ENCODE results near the gene SMARCB1. TPM values are rescaled to one million over a fixed set of nuclear protein-coding genes. Genes with fewer than 3 reads are reported as not detected.

The SMARCB1 gene
- total and polyA plus RNA-seq, 2 of the 4 experiments (the other 2 are of a cell fraction) = 110 to 159 TPM

DNA sequence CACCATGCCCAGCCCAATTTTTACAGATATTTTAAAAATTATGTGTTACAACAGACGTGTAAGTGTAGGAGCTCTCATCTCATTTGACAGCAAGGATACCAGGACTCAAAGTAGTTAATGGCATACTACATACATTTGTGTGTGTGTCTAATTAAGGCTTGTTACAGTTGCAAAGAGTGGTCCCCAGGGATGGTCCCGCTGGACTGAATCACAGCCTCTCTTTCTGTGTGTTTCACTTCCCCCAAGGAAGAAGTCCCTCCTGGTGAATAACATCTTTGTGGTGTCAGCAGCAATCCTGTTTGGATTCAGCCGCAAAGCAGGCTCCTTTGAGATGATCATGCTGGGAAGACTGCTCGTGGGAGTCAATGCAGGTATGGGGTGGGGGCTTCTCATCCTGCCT, 88.1 kb downstream of the SMARCB1 start:
- peaks cover 8% of the 10 kb centered on the region; the same call in 1 of the 2 replicates for H3K9me1 ChIP-seq (ENCODE audit: insufficient read depth, low read length)
- dilution Hi-C loops (cut with HindIII; ENCODE audit: low sequenced_read_pairs, unreplicated experiment) (no loop called here), intact Hi-C loops (cut with micrococcal nuclease) (no loop called here), in situ Hi-C loops (cut with MboI; ENCODE audit: low sequenced_read_pairs) (loop anchor here (5.0 kb wide), 1 partner anchor 62 kb away; no protein-coding TSS in a partner anchor)
- H4K8ac ChIP-seq (ENCODE audit: low read depth in 2 of 2, low read length in 2 of 2) = no peak overlapping the region
- peak overlapping the region; percentile 77 for H2AK9ac ChIP-seq (replicated peaks; ENCODE audit: low read depth, low read length, poor library complexity)
- H3K79me1 ChIP-seq (ENCODE audit: low read depth in 1 of 2, low read length in 2 of 2) = no peaks in the 10 kb centered on the region
- H3K27me3 ChIP-seq (ENCODE audit: control insufficient read depth, insufficient read depth, low read length) = no peaks in the 10 kb centered on the region
- H3K9me3 ChIP-seq (ENCODE audit: control insufficient read depth, insufficient read depth, low read length) = no peaks in the 10 kb centered on the region
- no TSS peak for BruUV-seq (replicated peaks)
- no peak overlapping the region for H4K5ac ChIP-seq (ENCODE audit: low read depth, low read length)
- no peak overlapping the region for H3K18ac ChIP-seq (ENCODE audit: low read depth, low read length)
- H2BK120ac ChIP-seq (ENCODE audit: low read depth, low read length) = no peak overlapping the region
- peaks cover 2% of the 10 kb centered on the region for H3K36me3 ChIP-seq (ENCODE audit: control insufficient read depth, insufficient read depth, low read length)
- H3K14ac ChIP-seq (replicated peaks; ENCODE audit: low read depth, low read length) = no peak overlapping the region
- H2BK20ac ChIP-seq (ENCODE audit: low read depth, low read length) = no peak overlapping the region
- 83% methylated on average over 1 of the region's 4 CpGs; no CpG with 5 or more reads in 1 of the 2 experiments for WGBS, 2 experiments (ENCODE audit: extremely low coverage in 2 of 2, insufficient read length in 1 of 2)
- no peak overlapping the region for H3K27ac ChIP-seq (ENCODE audit: insufficient read depth, low read length)
- H2AK5ac ChIP-seq (ENCODE audit: low read depth, low read length) = no peak overlapping the region
- ChIA-PET CTCF (interaction anchor here (0.6 kb wide), 1 partner anchor 15 kb away, joined by 3 read pairs; no protein-coding TSS in a partner anchor), POLR2A (ENCODE audit: unreplicated experiment) (no interaction called here)
- DNase-seq (no peak), ATAC-seq (ENCODE audit: low read depth) (no peak)
- no peak overlapping the region for H3K4ac ChIP-seq (ENCODE audit: low read depth, low read length)
- H2BK15ac ChIP-seq (ENCODE audit: low read depth, low read length) = no peak overlapping the region
- no peak overlapping the region for H2AFZ ChIP-seq (replicated peaks; ENCODE audit: low read length, poor library complexity)
- TF ChIP-seq ELK1 (IDR thresholded peaks at IDR 0.05; ENCODE audit: borderline replicate concordance, low read depth, low read length) (no peak), RAD21 (IDR thresholded peaks at IDR 0.05; ENCODE audit: low read length) (no peak), FOS (IDR thresholded peaks at IDR 0.05; ENCODE audit: low read depth, low read length) (no peak), NFE2L2 (IDR thresholded peaks at IDR 0.05; ENCODE audit: low read depth, low read length) (no peak), MAZ (IDR thresholded peaks at IDR 0.05; ENCODE audit: borderline replicate concordance, low read depth, low read length) (no peak), CEBPB (IDR thresholded peaks at IDR 0.05; ENCODE audit: low read depth, low read length) (no peak), MAFK (IDR thresholded peaks at IDR 0.05; ENCODE audit: low read depth, low read length) (no peak), RFX5 (IDR thresholded peaks at IDR 0.05; ENCODE audit: low read depth, low read length) (no peak), MXI1 (IDR thresholded peaks at IDR 0.05; ENCODE audit: borderline replicate concordance, low read depth, low read length) (no peak), POLR2A (IDR thresholded peaks at IDR 0.05; ENCODE audit: low read depth, low read length) (no peak), RCOR1 (IDR thresholded peaks at IDR 0.05; ENCODE audit: insufficient replicate concordance, low read length) (no peak), BHLHE40 (IDR thresholded peaks at IDR 0.05; ENCODE audit: low read depth, low read length) (no peak), SMC3 (IDR thresholded peaks at IDR 0.05; ENCODE audit: low read depth, low read length) (no peak), CHD1 (IDR thresholded peaks at IDR 0.05; ENCODE audit: low read depth, low read length) (no peak), CTCF (conservative IDR thresholded peaks at IDR 0.05; ENCODE audit: low read depth, low read length) (no peak)
- TF ChIP-seq, protein P1, sequence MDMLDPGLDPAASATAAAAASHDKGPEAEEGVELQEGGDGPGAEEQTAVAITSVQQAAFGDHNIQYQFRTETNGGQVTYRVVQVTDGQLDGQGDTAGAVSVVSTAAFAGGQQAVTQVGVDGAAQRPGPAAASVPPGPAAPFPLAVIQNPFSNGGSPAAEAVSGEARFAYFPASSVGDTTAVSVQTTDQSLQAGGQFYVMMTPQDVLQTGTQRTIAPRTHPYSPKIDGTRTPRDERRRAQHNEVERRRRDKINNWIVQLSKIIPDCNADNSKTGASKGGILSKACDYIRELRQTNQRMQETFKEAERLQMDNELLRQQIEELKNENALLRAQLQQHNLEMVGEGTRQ (IDR thresholded peaks at IDR 0.05; ENCODE audit: low read depth, low read length) = no peak
- H4K91ac ChIP-seq (ENCODE audit: insufficient read depth, low read depth, low read length) = no peak overlapping the region
- H3K23ac ChIP-seq (ENCODE audit: low read depth, low read length) = no peak overlapping the region
- H3K4me2 ChIP-seq (ENCODE audit: low read depth, low read length) = no peak overlapping the region
- no peaks in the 10 kb centered on the region for H4K20me1 ChIP-seq (ENCODE audit: insufficient read depth, low read length)
- no peak overlapping the region for H3K9ac ChIP-seq (ENCODE audit: low read depth, low read length)
- H3K56ac ChIP-seq (ENCODE audit: extremely low read depth, insufficient read depth, low read length) = no peak overlapping the region
- no peaks in the 10 kb centered on the region for H3K4me1 ChIP-seq (ENCODE audit: control insufficient read depth, insufficient read depth, low read length)
- no peak overlapping the region for H3K4me3 ChIP-seq (ENCODE audit: insufficient read depth, low read depth, low read length)
- H2BK5ac ChIP-seq (ENCODE audit: low read depth, low read length, poor library complexity, severe bottlenecking) = no peak overlapping the region
